NCI-H446 (cell line): Measurements from ENCODE around the gene CEPT1.

ENCODE experiments used
- DNase-seq, 2 experiments: peaks; one replicate each; lab custom pipeline; 2025; lab: John Stamatoyannopoulos, UW

CEPT1 gene

DNA sequence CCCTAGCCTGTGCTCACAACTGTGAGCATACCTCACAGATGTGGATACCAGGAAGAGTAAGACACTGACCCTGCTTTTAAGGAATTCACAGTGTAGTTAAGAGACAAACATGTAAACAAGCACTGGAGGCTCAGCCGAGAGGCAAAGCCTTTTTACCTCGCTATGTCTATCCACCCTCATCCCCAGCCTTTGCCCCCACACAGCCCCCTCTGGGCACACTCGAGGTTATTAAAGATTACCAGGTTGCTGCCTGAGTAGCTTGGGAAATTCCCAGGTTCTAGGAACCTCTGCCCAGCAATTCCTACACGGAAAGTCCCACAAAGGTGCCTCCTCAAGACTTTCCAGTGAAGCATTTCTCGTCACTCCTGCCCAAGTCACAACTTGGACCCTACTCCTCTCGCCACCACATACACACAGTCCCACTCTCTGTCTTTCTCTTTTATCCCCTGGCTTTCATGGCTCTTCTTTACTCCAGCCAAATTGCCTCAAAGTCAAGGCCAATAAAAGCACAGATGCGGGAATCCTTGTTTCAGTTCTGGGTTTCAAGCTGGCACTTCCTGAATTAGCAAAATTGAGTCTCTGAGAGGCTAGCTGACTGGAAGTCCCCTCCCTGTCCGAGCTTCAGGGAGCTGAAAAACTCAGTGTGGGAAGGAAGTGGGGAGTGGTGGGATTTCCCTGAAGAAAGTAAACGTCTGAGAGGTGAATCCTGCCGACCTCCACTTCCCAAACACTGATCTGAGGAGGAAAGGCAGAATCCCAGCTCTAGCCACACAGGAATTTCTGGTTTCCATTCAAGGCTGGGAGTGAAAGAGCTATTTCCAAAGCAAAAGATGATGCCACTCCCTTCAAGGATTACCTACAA, 52.9 kb downstream of the CEPT1 start:
- DNase-seq = no peak

DNA sequence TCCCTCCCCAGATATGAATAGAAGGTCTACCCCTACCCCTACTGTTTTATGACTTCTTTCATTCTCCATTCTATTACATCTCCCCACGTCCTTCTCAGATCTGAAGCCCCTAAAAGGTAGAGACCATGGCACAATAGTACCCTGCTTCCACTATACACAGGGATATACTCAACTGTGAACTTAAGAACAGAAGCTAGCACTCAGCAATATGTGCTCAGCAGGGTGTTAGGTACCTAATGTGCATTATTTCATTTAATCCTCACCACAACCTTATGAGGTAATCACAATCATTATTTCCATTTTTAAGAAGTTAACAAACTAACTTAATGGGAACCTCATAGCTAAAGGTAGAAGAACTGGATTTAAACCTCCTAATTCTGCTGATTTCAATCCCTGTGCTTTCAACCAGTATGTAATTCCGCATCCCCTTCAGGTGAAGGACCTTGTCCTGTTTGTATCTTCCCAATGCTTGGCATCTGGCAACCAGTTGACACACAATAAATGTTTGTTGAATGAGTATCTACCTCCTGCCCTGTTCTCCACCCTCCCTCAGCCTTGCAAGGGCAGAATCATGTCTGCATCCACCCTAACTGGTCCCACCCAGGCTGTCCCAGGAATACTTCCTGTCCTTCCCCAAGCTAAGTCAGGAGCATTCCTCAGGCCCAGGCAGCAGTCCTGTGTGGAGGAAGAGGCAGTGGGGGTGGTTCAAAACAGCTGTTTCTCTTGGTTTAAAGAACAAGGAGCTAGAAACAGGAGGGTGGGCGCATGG, 53.9 kb downstream of the CEPT1 start:
- no peak for DNase-seq

GRCh38 chr1:111195002-111195684, 55.1 kb downstream of the CEPT1 start:
- DNase-seq = no peak

GRCh38 chr1:111196213-111196612, 56.2 kb downstream of the CEPT1 start:
- DNase-seq = no peak

DNA sequence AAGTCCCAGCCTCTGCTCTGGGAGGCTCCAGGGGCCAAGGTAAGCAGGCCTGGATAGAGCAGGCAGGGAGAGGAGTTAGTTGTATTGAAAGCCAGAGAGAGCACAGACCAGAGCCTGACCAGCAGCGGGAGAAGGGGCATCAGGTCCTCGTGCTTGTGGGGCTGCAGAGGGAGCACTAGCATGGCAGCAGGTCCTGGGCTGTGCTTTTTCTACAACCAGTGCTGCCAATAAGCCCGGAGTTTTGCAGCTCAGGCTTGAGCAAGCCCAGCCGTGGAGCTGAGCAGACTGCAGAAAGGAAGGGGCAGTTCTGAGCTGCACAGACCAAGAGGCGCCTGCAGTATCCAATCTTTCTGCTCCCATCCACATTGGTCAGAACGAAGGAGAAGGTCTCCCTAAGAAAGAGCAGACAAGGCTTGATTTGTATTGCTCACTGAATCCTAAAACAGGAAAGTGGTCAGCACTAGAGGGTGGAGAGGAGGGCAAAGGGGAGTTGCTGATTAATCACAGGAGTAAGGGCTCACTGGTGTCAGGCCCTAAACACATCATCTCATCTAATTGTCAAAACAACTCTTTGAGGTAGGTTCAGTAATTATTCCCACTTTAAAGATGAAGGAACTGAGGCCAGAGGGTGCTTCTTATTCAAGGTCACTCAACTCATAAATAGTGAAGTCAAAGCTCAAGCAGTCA, 57.7 kb downstream of the CEPT1 start:
- peak in 1 of 2 experiments; percentile 10 for DNase-seq

DNA sequence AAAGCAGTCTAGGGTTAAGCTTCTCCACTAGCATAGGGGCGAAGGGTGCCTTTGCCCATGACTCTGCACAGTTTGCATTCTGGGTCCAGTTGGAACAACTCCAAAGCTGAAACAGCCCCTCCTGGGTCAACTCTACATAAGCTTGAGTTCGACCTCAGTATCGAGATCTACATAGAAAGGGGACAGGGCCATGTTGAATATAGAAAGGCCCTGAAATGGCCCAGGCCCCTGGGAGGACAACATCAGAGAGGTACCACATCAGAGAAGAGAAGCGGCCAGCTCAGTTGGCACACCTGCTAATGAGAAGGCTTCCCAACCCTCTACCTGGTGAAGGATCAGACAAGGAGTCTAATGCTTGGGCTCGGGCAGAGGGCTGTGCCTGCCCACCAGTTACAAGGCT, 58.8 kb downstream of the CEPT1 start:
- no peak for DNase-seq

GRCh38 chr1:111199329-111199728, 59.3 kb downstream of the CEPT1 start:
- DNase-seq = no peak

DNA sequence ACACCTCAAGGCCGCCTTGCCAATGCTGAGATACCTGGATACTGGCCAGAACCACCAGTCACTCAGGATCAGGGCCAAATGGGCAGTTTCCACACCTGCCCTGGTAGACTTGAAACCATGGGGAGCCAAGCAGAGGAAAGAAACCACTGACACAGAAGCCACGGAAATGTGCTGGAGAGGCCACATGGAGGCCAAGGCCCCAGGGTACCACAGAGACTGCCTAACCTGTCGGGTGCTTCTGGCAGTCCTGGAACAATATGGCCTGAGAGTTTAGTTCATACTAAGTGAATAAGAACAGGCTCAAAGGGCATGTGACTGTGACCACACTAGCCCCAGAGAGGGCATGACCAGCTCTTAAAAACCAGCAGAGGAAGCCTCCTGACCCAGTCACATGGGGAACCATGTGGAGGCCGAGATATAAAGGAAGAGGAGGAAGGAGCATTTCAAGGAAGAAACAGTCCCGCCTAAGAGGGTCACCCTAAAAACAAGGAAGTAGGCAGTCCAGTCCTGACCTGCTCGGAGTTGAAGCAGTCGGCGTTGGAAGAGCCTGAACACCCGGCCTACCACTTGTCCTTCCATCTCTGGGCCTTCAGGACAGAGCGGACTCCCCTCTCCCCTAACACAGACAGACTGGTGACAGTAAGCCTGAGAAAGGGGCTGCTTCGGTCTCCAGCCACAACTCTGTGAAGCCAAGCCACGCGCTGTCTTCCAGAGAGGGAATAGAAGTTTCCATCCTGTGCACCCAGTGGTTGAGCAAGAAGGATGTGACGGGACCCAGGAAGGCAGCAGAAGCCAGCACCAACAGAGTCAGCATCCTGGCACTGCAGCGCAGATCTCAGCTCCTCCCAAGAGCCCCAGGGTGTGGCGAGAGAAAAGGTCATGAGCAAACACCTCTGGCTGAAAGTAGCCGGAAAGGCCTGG, 60.1 kb downstream of the CEPT1 start, which contains the start of gene DENND2D:
Gene DENND2D (minus strand): TSS at position 766 of the 921 bp plus-strand sequence. CDS start 187 bp downstream, at position 579.
- DNase-seq = no peak

DNA sequence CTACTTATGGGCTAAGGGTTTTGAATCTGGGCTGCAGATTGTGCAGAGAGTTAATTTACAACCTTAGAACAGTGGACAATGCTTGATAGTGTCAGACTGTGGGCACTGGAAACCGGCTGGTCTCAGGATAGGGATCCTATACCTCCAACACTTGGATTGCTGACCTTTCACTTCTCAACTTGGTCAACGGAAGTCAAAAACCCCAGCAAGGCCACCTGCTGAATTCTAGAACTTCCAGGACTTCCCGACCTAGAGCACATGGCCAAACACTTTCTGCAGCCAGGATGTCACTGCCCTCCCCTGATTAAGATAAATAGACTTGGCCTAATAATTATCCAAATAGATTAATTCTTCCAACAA, 60.8 kb downstream of the CEPT1 start:
- DNase-seq = no peak

GRCh38 chr1:111201275-111202090, 61.5 kb downstream of the CEPT1 start:
- DNase-seq = no peak

- DNase-seq = no peak
Measured at GRCh38 chr1:111202366-111202706, 62.3 kb downstream of the CEPT1 start.

DNA sequence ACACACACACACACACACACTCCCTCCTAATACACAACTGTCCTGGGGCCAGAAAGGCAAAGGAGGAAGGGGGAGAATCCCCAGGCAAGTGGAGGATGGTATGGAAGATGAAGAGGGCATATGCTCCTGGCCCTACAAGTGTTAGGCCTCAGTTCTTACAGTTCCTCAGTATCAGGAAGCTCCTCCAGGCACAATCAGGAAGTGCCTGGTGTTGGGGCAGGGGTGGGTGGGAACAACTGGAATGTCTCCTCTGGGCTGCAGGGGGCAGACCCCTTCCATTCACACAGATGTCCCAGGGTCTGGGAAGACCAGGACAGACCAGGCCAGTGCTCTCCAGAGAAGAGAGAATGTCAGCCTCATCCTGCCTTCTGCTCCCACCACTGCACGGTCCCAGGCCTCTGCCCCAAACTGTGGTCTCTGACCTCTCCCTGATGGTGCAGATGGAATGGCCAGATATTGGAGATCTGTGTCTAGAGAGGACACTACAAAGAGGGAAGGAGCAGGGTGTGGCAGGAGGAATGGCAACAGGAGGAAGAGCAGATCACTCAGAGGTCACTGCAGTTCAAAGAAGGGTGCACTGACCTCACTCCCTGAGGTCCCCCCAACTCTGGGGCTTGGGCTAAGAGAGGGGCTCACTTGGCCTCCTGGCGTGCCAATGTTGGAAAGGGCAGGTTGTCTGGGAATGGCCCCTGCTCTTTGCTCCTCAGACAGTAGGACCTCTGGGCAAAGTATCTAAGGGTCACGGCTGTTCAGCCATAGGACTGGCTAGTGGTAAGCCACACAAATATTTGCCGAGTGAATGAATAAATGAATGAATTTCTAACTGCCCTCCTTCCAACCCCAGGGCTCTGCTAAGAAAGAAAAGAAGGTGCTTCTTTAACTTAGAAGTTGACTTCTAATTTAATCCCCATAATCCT, 62.9 kb downstream of the CEPT1 start:
- no peak for DNase-seq

DNA sequence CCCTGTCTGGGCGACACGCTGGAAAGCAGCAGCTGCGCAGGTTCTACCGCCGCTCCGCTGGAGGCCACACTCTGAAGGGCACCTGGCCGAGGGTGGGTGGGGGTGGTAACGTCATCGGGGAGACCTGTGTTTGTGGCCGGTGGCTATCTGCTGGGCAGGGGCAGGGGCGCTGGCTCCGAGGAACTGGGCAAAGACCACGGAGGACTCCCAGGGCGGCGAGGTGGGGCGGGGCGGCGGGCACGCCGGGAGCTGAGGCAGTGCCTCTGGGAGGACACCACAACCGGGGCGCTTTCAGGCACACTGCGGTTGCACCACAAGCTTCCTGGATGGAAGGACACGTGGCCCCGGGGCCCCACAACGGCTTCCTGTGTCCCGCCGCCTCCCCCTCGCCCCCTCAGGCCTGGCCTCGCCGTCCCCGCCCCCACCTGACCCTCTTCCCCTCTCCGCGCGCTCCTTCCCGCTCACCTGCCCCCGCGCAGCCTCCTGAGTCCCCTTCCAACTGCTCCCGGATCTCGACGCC, 63.7 kb downstream of the CEPT1 start:
- DNase-seq = no peak

- no peak for DNase-seq
Measured at GRCh38 chr1:111204201-111204982, 64.4 kb downstream of the CEPT1 start.

DNA sequence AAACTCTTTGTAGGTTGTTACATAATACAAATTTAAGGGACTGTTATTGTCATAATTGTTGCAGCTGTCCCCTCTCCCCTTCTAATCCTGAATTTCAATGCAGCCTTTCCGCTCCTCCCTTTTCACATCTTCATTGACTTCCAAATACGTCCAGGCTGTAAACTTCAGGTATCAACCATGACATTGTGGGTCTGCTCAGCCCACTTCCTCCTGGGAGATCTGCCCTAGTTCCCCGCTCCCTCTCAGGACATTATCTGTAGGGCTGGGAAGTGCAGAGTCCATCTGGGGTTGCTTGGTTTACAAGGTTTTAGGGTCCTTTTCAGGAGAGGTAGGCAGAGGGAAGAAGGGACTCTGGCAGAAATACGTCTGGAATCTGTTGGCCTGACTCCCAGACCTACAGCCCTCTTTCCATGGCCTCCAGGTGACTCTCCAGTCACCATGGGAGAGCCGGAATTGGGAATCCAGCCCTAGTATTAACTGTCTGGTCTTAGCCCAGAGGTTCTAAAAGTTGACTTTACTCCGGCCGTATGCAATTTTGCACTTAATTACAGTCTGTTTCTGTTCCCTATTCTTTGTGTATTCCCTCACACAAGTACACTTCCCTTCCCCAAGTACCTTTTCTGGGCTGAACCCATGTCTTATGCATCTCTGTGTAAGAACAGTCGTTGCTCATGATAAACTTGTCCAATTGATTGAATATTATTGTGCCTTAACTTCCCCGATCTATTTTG, 65.1 kb downstream of the CEPT1 start:
- DNase-seq = no peak

GRCh38 chr1:111205714-111206050, 65.7 kb downstream of the CEPT1 start:
- no peak for DNase-seq

- no peak for DNase-seq
Measured at GRCh38 chr1:111208921-111209320, 68.9 kb downstream of the CEPT1 start.
